ENCODE data around the gene TBX10. TPM values are rescaled to one million over a fixed set of nuclear protein-coding genes. Genes with fewer than 3 reads are reported as not detected.
"Not testable (repeated sequence)": the region's sequence is repeated elsewhere in the genome, so short reads cannot be mapped to it uniquely, and the experiment has no call there.

TBX10 gene
- total RNA-seq, 1 donor from 2014 or later, result not detected

- H3K9me3 ChIP-seq, result no peaks in the 10 kb centered on the region
- no peak for TF ChIP-seq CTCF (IDR thresholded peaks at IDR 0.05)
- no peaks in the 10 kb centered on the region for H3K36me3 ChIP-seq
- intact Hi-C loops (cut with DNase I), result no loop called here
- no peak for DNase-seq
- H3K27ac ChIP-seq, result no peak overlapping the region
- H3K27me3 ChIP-seq (ENCODE audit: low read depth), result no peaks in the 10 kb centered on the region
- no peak overlapping the region for H3K4me3 ChIP-seq
- H3K4me1 ChIP-seq, result no peaks in the 10 kb centered on the region
- no peak for ATAC-seq
Measured at GRCh38 chr11:67599149-67599548, 40.4 kb downstream of the TBX10 start.

- H3K27ac ChIP-seq; DNase-seq; intact Hi-C loops (cut with DNase I); ATAC-seq; H3K4me3 ChIP-seq; H3K9me3 ChIP-seq; H3K36me3 ChIP-seq; H3K4me1 ChIP-seq; H3K27me3 ChIP-seq (ENCODE audit: low read depth): not testable (repeated sequence)
Measured at GRCh38 chr11:67597963-67598362, 41.6 kb downstream of the TBX10 start.

- intact Hi-C loops (cut with DNase I); H3K27me3 ChIP-seq (ENCODE audit: low read depth); H3K9me3 ChIP-seq; H3K27ac ChIP-seq; H3K4me1 ChIP-seq; H3K4me3 ChIP-seq; H3K36me3 ChIP-seq; ATAC-seq; DNase-seq: not testable (repeated sequence)
Measured at GRCh38 chr11:67597458-67597857, 42.1 kb downstream of the TBX10 start.

GRCh38 chr11:67596753-67597300, 42.7 kb downstream of the TBX10 start:
- H3K4me3 ChIP-seq, result no peak overlapping the region
- no peaks in the 10 kb centered on the region for H3K4me1 ChIP-seq
- ATAC-seq (no peak), DNase-seq (no peak)
- H3K27me3 ChIP-seq (ENCODE audit: low read depth), result no peaks in the 10 kb centered on the region
- H3K9me3 ChIP-seq, result no peaks in the 10 kb centered on the region
- H3K36me3 ChIP-seq, result no peaks in the 10 kb centered on the region
- H3K27ac ChIP-seq, result no peak overlapping the region
- no peak for TF ChIP-seq CTCF (IDR thresholded peaks at IDR 0.05)
- intact Hi-C loops (cut with DNase I), result no loop called here

GRCh38 chr11:67594480-67594879, 45.1 kb downstream of the TBX10 start:
- DNase-seq, result no peak
- no peak for ATAC-seq
- no peak overlapping the region for H3K27ac ChIP-seq

GRCh38 chr11:67593565-67593905, 46.0 kb downstream of the TBX10 start:
- no peak for TF ChIP-seq CTCF (IDR thresholded peaks at IDR 0.05)
- intact Hi-C loops (cut with DNase I), result no loop called here
- no peak for DNase-seq
- no peaks in the 10 kb centered on the region for H3K9me3 ChIP-seq
- no peak overlapping the region for H3K4me3 ChIP-seq
- no peak for ATAC-seq
- H3K36me3 ChIP-seq, result peaks cover 1% of the 10 kb centered on the region
- H3K27ac ChIP-seq, result no peak overlapping the region
- no peaks in the 10 kb centered on the region for H3K4me1 ChIP-seq
- H3K27me3 ChIP-seq (ENCODE audit: low read depth), result no peaks in the 10 kb centered on the region

More at GRCh38 chr11:67594480-67594879, 45.1 kb downstream of the TBX10 start:
- no peak for TF ChIP-seq CTCF (IDR thresholded peaks at IDR 0.05)
- Histone ChIP-seq H3K4me3 (no peak overlapping the region), H3K4me1 (no peaks in the 10 kb centered on the region), H3K36me3 (no peaks in the 10 kb centered on the region), H3K9me3 (no peaks in the 10 kb centered on the region), H3K27me3 (ENCODE audit: low read depth) (no peaks in the 10 kb centered on the region)
- intact Hi-C loops (cut with DNase I), result no loop called here

Measured in lower lobe of right lung (tissue), 2 donors.